ENCODE measurements around the gene ZFP36L1. TPM values are rescaled to one million over a fixed set of nuclear protein-coding genes. Genes with fewer than 3 reads are reported as not detected.

ZFP36L1 gene
- total and polyA plus RNA-seq, 9 of the 15 experiments (the other 6 are each of a cell fraction or from before 2014, with no cell fraction given) = 1.3 to 26.6 (median 3.7) TPM

DNA sequence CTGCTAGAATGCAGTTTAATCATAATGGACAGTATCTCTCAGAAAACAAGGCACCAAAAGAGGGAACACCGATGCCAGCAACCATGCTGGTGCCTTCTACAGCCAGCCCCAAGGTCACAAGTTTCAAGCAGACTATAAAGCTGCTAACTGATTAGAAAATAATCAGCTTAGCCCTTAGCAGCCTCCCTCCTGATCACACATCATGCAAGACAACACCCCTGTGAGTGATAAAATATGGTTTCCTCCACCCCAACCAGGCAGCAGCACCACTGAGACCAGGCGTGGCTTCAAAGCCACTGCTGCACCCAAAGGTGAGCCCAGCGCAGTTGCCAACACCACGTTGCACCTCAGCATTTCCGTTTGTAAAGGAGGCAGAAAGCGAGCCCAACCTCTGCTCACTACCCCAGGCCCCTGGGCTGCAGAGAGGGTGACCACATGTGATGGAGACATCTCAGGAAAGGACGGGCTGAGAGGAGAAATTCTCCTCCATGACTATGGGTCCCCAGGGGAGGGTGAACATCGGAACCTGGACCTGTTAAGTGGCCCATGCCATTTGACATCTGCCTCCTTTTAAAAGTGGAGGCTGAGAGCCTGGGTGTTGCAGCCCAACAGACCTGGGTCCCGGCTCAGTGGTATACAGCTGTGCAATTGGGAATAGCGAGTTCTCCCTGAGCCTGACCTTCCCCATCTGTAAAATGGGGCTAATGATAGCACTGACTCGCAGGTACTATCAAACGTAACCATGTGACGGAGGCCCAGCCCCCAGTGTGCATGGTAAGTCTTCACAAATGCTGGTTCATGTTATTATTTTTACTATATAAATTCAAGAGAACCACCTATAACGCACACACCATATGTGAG is 11.5 kb downstream of the ZFP36L1 start (continued):
- TF ChIP-seq DIDO1 (tag; IDR thresholded peaks at IDR 0.05; ENCODE audit: low read depth) = no peak
- TF ChIP-seq COPS2 (conservative IDR thresholded peaks at IDR 0.05) = no peak
- TF ChIP-seq, protein P1, sequence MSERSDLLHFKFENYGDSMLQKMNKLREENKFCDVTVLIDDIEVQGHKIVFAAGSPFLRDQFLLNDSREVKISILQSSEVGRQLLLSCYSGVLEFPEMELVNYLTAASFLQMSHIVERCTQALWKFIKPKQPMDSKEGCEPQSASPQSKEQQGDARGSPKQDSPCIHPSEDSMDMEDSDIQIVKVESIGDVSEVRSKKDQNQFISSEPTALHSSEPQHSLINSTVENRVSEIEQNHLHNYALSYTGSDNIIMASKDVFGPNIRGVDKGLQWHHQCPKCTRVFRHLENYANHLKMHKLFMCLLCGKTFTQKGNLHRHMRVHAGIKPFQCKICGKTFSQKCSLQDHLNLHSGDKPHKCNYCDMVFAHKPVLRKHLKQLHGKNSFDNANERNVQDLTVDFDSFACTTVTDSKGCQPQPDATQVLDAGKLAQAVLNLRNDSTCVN (CRISPR knock-in tag; IDR thresholded peaks at IDR 0.05) = no peak
- TF ChIP-seq NFIX (CRISPR knock-in tag; IDR thresholded peaks at IDR 0.05; ENCODE audit: low read depth) = no peak
- TF ChIP-seq ZNF274 (IDR thresholded peaks at IDR 0.05; ENCODE audit: borderline replicate concordance, low read depth, low read length) = no peak
- TF ChIP-seq, protein P2, sequence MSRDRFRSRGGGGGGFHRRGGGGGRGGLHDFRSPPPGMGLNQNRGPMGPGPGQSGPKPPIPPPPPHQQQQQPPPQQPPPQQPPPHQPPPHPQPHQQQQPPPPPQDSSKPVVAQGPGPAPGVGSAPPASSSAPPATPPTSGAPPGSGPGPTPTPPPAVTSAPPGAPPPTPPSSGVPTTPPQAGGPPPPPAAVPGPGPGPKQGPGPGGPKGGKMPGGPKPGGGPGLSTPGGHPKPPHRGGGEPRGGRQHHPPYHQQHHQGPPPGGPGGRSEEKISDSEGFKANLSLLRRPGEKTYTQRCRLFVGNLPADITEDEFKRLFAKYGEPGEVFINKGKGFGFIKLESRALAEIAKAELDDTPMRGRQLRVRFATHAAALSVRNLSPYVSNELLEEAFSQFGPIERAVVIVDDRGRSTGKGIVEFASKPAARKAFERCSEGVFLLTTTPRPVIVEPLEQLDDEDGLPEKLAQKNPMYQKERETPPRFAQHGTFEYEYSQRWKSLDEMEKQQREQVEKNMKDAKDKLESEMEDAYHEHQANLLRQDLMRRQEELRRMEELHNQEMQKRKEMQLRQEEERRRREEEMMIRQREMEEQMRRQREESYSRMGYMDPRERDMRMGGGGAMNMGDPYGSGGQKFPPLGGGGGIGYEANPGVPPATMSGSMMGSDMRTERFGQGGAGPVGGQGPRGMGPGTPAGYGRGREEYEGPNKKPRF (IDR thresholded peaks at IDR 0.05; ENCODE audit: low read depth, low read length) = no peak
- TF ChIP-seq SLC30A9 (CRISPR knock-in tag; IDR thresholded peaks at IDR 0.05) = no peak
- TF ChIP-seq, protein P3, sequence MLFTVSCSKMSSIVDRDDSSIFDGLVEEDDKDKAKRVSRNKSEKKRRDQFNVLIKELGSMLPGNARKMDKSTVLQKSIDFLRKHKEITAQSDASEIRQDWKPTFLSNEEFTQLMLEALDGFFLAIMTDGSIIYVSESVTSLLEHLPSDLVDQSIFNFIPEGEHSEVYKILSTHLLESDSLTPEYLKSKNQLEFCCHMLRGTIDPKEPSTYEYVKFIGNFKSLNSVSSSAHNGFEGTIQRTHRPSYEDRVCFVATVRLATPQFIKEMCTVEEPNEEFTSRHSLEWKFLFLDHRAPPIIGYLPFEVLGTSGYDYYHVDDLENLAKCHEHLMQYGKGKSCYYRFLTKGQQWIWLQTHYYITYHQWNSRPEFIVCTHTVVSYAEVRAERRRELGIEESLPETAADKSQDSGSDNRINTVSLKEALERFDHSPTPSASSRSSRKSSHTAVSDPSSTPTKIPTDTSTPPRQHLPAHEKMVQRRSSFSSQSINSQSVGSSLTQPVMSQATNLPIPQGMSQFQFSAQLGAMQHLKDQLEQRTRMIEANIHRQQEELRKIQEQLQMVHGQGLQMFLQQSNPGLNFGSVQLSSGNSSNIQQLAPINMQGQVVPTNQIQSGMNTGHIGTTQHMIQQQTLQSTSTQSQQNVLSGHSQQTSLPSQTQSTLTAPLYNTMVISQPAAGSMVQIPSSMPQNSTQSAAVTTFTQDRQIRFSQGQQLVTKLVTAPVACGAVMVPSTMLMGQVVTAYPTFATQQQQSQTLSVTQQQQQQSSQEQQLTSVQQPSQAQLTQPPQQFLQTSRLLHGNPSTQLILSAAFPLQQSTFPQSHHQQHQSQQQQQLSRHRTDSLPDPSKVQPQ (CRISPR knock-in tag; IDR thresholded peaks at IDR 0.05; ENCODE audit: borderline replicate concordance) = no peak
- TF ChIP-seq MTA2 (IDR thresholded peaks at IDR 0.05; ENCODE audit: low read depth) = no peak
- TF ChIP-seq ZNF589 (CRISPR knock-in tag; IDR thresholded peaks at IDR 0.05; ENCODE audit: low read depth) = 0 out of 2 replicates have a peak, but pooled peaks have one; percentile 27
- TF ChIP-seq, protein P4, sequence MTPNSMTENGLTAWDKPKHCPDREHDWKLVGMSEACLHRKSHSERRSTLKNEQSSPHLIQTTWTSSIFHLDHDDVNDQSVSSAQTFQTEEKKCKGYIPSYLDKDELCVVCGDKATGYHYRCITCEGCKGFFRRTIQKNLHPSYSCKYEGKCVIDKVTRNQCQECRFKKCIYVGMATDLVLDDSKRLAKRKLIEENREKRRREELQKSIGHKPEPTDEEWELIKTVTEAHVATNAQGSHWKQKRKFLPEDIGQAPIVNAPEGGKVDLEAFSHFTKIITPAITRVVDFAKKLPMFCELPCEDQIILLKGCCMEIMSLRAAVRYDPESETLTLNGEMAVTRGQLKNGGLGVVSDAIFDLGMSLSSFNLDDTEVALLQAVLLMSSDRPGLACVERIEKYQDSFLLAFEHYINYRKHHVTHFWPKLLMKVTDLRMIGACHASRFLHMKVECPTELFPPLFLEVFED (CRISPR knock-in tag; conservative IDR thresholded peaks at IDR 0.05) = no peak
- no peak for TF ChIP-seq SAFB (IDR thresholded peaks at IDR 0.05; ENCODE audit: borderline replicate concordance, low read depth, low read length)
- no peak for TF ChIP-seq MCM2 (IDR thresholded peaks at IDR 0.05; ENCODE audit: low read depth)
- no peak for TF ChIP-seq GATA2 (CRISPR knock-in tag; IDR thresholded peaks at IDR 0.05)
- TF ChIP-seq, protein P5, sequence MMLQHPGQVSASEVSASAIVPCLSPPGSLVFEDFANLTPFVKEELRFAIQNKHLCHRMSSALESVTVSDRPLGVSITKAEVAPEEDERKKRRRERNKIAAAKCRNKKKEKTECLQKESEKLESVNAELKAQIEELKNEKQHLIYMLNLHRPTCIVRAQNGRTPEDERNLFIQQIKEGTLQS (IDR thresholded peaks at IDR 0.05) = no peak
- TF ChIP-seq, protein P5 (CRISPR knock-in tag; conservative IDR thresholded peaks at IDR 0.05) = no peak
- no peak for TF ChIP-seq NELFE (IDR thresholded peaks at IDR 0.05; ENCODE audit: insufficient read depth, insufficient read length)
- TF ChIP-seq, protein P6, sequence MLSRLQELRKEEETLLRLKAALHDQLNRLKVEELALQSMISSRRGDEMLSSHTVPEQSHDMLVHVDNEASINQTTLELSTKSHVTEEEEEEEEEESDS (CRISPR knock-in tag; IDR thresholded peaks at IDR 0.05) = no peak
- TF ChIP-seq FOXA3 (CRISPR knock-in tag; conservative IDR thresholded peaks at IDR 0.05 in 1 of 2, IDR thresholded peaks at IDR 0.05 in 1 of 2) = no peak
